ENCODE results near the gene CDKN1A.
A peak's percentile ranks its signal among the peaks of the same experiment; 100 is the strongest.

Gene CDKN1A

DNA sequence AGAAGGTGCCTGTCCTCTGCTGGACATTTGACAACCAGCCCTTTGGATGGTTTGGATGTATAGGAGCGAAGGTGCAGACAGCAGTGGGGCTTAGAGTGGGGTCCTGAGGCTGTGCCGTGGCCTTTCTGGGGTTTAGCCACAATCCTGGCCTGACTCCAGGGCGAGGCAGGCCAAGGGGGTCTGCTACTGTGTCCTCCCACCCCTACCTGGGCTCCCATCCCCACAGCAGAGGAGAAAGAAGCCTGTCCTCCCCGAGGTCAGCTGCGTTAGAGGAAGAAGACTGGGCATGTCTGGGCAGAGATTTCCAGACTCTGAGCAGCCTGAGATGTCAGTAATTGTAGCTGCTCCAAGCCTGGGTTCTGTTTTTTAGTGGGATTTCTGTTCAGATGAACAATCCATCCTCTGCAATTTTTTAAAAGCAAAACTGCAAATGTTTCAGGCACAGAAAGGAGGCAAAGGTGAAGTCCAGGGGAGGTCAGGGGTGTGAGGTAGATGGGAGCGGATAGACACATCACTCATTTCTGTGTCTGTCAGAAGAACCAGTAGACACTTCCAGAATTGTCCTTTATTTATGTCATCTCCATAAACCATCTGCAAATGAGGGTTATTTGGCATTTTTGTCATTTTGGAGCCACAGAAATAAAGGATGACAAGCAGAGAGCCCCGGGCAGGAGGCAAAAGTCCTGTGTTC is 1.3 kb upstream of the CDKN1A start:
- no peak for DNase-seq (ENCODE audit: insufficient read length, low spot score)
- FAIRE-seq, result no peak

DNA sequence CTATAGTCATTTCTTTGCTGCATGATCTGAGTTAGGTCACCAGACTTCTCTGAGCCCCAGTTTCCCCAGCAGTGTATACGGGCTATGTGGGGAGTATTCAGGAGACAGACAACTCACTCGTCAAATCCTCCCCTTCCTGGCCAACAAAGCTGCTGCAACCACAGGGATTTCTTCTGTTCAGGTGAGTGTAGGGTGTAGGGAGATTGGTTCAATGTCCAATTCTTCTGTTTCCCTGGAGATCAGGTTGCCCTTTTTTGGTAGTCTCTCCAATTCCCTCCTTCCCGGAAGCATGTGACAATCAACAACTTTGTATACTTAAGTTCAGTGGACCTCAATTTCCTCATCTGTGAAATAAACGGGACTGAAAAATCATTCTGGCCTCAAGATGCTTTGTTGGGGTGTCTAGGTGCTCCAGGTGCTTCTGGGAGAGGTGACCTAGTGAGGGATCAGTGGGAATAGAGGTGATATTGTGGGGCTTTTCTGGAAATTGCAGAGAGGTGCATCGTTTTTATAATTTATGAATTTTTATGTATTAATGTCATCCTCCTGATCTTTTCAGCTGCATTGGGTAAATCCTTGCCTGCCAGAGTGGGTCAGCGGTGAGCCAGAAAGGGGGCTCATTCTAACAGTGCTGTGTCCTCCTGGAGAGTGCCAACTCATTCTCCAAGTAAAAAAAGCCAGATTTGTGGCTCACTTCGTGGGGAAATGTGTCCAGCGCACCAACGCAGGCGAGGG is 594 bp upstream of the CDKN1A start:
- DNase-seq (ENCODE audit: insufficient read length, low spot score) (no peak), FAIRE-seq (no peak)

DNA sequence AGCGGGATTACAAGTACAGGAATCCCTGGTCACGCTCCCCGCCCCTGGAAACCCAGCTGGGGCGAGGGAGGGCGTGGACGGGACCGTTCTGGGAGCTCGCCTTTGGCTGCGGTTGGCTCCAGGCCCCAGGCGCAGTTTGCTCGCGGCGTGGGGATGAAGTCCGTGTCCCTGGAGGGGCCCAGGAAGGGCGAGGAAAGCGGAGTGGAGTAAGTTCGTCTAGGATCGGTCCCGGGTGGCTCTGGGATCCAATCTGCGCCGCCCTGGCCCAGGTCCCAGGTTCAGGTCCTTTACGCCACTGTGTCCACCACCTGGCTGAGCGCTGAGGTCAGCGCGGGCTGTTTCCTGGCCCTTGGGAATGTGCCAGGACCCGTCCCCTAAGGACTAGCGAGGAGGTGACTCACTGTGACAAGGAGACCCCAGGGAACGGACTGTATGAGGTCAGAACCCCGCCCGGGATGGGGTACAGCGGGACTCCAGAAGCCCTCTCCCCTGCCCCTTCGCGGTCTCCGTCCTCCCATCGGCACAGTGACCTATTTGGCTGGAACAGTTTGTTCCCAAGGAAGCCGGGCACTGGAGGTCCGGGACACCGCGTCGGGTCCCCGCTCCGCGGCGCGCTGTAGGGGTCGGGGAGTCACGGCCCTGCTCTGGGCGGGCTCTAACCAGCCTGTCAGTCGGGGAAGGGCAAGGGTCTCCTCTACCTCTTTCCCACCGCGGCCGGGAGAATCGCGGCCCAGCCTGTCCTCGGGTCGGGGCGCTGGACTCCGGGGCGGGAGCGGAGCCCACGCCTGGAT is 724 bp downstream of the CDKN1A start:
- DNase-seq (ENCODE audit: insufficient read length, low spot score) (no peak), FAIRE-seq (no peak)

DNA sequence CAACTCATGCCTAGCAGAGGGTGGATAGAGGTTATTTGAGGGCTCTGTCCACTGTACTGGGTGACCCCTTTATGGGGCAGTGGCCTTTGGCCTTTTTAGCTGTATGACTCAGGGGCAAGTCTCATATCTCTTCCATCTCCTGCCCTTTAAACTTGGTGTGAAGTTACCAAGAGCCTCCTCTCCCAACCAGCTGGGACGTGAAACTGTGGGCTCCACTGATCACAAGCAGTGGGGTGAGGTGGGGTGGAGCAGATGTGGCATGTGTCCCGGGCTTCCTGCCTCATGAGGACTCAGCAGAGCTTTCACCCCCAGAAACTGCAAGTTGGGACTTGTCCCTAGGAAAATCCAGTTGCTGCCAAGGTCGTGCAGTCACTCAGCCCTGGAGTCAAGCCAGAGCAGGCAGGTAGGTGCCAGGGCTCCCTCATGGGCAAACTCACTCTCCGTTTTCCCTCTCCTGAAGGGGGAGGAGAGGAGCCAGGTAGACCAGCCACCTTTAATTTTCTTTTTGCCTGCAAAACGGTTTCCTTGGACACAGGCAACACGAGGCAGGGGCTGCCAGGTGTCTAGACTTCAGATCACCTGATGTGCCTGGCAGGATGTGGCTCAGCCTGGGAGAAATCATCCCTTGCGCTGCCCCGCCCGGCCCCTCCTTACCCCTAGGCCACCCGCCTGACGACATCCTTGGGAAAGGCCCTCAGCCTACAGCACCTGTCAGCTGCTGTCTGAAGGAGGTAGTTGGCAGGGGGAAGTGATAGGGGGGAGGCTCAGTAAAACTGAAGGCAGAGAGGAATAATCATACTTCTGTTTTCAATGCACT is 4.0 kb downstream of the CDKN1A start:
- DNase-seq (ENCODE audit: insufficient read length, low spot score) (no peak), FAIRE-seq (peak; percentile 88)

DNA sequence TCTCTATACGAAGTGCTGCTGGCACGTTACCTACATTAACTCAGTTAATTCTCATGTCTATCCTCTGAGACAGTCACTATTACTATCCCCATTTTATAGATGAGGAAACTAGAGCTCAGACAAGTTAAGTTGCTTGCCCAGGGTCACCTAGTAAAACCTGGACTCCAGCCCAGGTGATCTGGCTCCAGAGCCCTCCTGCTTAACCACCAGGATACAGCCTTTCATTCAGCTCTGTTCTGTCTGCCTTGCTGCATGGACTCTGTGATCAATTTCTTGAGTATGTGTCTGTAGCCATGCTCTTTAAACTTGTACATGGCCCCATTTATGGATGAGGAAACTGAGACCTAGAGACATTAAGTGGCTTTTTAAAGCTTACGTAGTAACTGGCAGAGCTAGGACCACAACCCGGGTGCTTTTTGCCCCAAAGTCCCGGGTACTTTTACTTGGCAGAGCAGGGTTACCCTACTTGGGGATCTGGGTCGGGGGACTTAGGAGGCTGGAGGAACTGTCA is 4.7 kb downstream of the CDKN1A start:
- FAIRE-seq, result no peak
- no peak for DNase-seq (ENCODE audit: insufficient read length, low spot score)

DNA sequence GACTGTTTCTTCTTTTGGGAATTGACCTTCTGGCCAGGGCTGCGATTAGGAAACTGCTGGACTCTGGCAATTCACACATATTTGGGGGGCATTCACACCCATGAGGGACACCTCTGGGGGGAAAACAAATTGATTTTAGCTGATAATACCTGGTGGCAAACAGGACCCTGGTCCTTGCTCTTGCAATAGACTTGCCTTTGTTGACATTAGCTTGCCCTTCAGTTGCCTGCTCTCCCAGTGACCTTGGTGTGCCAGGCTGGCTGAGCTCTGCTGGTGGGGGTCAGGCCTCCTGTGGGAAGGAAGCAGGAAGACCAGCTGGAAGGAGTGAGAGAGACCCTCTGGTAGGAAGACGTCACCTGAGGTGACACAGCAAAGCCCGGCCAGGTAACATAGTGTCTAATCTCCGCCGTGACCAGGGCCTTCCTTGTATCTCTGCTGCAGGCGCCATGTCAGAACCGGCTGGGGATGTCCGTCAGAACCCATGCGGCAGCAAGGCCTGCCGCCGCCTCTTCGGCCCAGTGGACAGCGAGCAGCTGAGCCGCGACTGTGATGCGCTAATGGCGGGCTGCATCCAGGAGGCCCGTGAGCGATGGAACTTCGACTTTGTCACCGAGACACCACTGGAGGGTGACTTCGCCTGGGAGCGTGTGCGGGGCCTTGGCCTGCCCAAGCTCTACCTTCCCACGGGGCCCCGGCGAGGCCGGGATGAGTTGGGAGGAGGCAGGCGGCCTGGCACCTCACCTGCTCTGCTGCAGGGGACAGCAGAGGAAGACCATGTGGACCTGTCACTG is 5.3 kb downstream of the CDKN1A start:
- FAIRE-seq (no peak), DNase-seq (ENCODE audit: insufficient read length, low spot score) (no peak)

DNA sequence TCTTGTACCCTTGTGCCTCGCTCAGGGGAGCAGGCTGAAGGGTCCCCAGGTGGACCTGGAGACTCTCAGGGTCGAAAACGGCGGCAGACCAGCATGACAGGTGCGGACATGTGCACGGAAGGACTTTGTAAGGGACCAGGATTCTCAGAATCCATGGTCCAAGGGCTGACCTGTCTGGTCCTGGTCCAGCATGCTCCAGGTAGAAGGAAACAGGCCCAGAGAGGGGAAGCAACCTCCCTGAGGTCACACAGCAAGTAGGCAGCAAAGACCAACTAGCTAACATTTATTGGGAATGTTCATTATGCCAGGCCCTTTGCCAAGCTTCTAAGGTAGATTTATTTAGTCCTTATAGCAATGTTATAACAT is 5.9 kb downstream of the CDKN1A start:
- no peak for DNase-seq (ENCODE audit: insufficient read length, low spot score)
- no peak for FAIRE-seq

DNA sequence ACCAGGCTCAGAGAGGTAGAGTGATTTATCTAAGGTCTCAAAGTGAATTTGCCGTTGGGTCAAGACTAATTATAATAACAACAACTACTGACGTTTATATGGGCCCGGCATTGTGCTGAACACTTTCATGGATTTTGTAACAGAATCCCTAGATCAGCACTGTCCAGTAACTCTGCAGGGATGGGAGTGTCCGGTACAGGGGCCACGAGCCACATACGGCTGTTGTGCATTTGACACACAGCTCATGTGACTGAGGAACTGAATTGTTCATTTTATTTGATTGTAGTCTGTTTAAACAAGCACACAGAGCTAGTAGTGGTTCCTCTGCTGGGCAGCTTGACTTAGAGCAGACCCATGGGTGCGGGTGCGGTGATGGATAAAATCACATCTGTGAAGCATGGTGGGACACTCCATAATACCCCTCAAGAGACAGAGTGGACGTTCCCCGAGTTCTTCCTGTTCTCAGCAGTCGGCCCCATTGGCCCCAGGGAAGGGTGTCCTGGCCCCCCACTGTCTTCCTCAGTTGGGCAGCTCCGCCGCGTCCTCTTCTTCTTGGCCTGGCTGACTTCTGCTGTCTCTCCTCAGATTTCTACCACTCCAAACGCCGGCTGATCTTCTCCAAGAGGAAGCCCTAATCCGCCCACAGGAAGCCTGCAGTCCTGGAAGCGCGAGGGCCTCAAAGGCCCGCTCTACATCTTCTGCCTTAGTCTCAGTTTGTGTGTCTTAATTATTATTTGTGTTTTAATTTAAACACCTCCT is 6.8 kb downstream of the CDKN1A start:
- FAIRE-seq (no peak), DNase-seq (ENCODE audit: insufficient read length, low spot score) (no peak)

DNA sequence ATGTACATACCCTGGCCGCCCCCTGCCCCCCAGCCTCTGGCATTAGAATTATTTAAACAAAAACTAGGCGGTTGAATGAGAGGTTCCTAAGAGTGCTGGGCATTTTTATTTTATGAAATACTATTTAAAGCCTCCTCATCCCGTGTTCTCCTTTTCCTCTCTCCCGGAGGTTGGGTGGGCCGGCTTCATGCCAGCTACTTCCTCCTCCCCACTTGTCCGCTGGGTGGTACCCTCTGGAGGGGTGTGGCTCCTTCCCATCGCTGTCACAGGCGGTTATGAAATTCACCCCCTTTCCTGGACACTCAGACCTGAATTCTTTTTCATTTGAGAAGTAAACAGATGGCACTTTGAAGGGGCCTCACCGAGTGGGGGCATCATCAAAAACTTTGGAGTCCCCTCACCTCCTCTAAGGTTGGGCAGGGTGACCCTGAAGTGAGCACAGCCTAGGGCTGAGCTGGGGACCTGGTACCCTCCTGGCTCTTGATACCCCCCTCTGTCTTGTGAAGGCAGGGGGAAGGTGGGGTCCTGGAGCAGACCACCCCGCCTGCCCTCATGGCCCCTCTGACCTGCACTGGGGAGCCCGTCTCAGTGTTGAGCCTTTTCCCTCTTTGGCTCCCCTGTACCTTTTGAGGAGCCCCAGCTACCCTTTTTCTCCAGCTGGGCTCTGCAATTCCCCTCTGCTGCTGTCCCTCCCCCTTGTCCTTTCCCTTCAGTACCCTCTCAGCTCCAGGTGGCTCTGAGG is 7.6 kb downstream of the CDKN1A start:
- FAIRE-seq (no peak), DNase-seq (ENCODE audit: insufficient read length, low spot score) (no peak)

DNA sequence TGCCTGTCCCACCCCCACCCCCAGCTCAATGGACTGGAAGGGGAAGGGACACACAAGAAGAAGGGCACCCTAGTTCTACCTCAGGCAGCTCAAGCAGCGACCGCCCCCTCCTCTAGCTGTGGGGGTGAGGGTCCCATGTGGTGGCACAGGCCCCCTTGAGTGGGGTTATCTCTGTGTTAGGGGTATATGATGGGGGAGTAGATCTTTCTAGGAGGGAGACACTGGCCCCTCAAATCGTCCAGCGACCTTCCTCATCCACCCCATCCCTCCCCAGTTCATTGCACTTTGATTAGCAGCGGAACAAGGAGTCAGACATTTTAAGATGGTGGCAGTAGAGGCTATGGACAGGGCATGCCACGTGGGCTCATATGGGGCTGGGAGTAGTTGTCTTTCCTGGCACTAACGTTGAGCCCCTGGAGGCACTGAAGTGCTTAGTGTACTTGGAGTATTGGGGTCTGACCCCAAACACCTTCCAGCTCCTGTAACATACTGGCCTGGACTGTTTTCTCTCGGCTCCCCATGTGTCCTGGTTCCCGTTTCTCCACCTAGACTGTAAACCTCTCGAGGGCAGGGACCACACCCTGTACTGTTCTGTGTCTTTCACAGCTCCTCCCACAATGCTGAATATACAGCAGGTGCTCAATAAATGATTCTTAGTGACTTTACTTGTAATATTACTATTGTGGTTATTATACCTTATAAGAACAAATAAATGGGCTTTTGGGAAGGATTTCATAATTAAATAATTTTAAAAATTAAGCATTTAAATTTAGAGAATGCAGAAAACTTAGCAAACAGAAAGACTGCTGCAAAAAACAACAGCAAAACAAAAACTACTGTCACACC is 8.4 kb downstream of the CDKN1A start:
- DNase-seq (ENCODE audit: insufficient read length, low spot score) (no peak), FAIRE-seq (no peak)

DNA sequence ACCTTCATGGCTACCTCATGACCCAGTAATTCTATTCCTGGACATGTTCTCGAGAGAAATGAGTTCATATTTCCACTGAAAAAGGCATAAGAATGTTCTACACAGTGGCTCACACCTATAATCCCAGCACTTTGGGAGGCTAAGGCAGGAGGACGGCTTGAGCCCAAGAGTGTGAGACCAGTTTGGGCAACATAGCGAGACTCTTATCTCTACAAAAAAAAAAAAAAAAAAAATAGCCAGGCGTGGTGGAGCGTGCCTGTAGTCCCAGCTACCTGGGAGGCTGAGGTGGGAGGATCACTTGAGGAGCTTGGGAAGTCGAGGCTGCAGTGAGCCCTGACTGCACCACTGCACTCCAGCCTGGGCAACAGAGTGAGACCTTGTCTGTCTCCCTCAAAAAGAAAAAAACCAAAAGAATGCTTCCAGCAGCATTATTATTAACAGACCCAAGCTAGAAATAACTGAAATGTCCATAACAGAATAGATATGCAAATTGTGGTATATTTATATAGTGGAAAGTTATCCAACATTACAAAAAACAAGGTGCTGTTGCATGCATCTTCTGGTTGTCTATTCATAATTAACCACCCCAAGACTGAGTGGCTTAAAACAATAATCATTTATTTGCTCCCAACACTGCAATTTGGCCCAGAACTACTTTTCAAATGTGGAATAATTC is 9.7 kb downstream of the CDKN1A start:
- FAIRE-seq (peak; percentile 40), DNase-seq (ENCODE audit: insufficient read length, low spot score) (no peak)

DNA sequence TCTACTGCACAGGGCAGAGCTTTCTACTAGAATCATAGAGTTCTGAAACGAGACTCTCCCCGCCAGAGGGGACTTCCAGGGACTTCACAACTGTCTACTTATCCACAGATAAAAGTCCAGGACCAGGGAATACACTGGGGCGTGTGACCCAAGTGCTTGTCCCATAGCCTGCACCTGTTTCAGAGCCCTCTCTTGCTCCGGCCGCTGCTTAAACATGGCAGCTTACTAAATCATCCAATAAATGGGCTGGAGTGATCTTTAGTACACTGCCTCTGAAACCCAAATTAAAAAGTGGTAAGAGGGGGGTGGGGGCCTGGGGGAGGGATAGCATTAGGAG is 10.2 kb downstream of the CDKN1A start:
- no peak for FAIRE-seq
- DNase-seq (ENCODE audit: insufficient read length, low spot score), result no peak

DNA sequence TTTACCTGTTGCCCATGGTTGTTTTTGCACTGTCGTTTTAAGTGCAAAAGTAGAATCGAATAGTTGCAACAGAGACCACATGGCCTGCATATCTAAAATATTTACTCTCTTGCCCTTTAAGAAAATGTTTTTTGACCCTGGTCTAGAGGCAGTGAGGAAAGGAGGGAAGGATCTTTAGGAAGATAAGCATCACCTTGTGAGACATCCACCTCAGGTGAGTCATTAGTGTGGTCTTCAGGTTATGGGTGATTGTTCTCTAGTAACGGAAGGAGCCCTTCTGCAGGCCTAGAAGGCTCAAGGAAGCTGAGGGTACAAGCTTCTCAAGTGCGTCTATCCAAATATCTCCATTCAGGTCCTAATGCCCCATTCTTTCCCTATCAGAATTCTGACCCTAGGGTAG is 12.5 kb downstream of the CDKN1A start:
- DNase-seq (ENCODE audit: insufficient read length, low spot score), result no peak
- no peak for FAIRE-seq

DNA sequence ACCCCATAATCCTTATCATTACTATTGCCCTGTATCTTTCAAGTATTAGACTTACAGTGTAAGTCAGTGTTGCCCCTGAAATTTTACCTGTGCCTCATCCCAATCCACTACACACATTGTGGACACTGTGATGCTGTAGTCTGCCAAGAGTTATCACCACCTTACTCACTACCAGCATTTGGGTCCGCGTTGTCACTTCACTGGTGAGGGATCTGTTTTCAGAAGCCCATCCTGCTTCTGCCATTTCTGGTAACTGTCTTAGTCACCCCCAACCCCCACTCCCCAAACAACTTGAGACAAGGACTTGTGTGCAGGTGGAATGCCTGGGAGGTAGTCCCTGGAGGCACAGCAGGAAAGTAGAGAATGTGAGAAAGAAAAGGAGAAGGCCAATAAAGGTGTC is 13.1 kb downstream of the CDKN1A start:
- DNase-seq (ENCODE audit: insufficient read length, low spot score) (no peak), FAIRE-seq (peak; percentile 4)

DNA sequence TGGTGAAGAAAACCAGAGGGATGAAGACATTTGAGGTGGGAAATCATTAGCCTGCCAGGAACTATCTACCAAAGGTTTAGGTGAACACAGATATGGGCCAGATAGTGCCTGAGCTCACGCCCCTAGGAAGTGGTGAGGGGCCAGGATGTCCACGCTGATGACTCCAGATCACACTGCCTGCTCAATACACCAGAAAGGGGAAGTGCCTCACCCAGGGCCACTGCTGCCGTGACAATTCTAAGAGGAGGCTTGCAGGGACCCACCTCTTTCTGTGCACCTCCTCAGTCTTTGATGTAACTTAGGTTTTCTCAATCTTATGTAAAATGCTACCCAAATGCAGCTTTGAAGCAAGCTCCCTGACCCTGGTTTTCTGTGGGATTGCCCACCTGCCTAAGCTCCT is 13.7 kb downstream of the CDKN1A start:
- FAIRE-seq (peak; percentile 71), DNase-seq (ENCODE audit: insufficient read length, low spot score) (peak; percentile 56)

DNA sequence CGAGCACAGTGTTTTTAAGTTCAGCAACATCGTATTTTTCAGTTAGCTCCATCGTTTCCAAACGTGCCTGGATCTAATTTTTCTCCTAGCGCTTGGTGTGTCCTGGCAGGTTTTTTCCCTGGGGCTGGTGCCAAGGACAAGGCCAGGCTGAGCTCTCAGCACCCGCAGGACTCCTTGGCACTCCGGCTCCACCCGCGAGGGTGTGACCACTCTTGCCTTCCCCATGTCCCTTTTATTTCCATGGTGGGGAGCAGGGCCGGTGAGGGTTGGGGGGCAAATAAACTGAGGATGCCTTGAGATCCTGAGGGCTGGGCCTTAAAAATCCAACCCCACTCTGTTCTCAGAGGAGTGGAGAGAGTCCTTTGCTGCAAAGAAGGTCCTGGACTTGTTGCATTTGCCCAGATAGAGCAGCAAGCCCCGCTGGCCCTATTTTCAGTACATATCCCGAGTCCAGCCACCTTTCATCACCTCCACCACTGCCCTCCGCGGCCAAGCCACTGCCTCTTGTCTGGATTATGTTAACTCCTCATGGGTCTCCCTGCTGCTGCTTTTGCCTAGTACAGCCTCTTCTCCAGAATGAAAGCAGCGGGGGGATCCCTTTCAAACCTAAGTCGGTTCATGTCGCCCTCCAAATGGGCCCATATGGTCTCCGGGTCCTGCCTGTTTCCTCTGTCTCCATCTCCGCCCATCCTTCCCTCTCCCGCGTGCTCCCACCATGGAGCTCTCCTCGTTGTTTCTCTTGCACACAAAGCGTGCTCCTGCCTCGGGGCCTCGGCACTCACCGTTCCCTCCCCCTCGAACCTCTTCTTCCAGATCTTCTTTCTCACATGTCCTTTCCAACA is 14.6 kb downstream of the CDKN1A start:
- DNase-seq (ENCODE audit: insufficient read length, low spot score), result no peak
- no peak for FAIRE-seq

Measured in GM19239 (cell line).